ENCODE measurements around the gene PIK3C2G. TPM values are rescaled to one million over a fixed set of nuclear protein-coding genes. Genes with fewer than 3 reads are reported as not detected.
"Not testable (repeated sequence)": the region's sequence is repeated elsewhere in the genome, so short reads cannot be mapped to it uniquely, and the experiment has no call there.

The PIK3C2G gene
- total RNA-seq, 4 donors from 2014 or later, result 23.6 to 80.5 (median 37.1) TPM

- Histone ChIP-seq H3K27me3 (no peaks in the 10 kb centered on the region), H3K36me3 (peaks cover 6% of the 10 kb centered on the region), H3K9me3 (no peaks in the 10 kb centered on the region), H3K27ac (no peak overlapping the region), H3K4me3 (no peak overlapping the region), H3K4me1 (no peaks in the 10 kb centered on the region)
- WGBS, result 93% methylated on average over 7 of the region's 7 CpGs
- no peak for DNase-seq (ENCODE audit: low spot score in 2 of 2)
- TF ChIP-seq POLR2AphosphoS5 (IDR thresholded peaks at IDR 0.05) (no peak), EP300 (IDR thresholded peaks at IDR 0.05) (no peak)
These were observed 241.2 kb downstream of the PIK3C2G start for GRCh38 chr12:18502422-18502968.

- Histone ChIP-seq H3K27me3 (no peaks in the 10 kb centered on the region), H3K9me3 (peaks cover 16% of the 10 kb centered on the region), H3K4me1 (no peaks in the 10 kb centered on the region), H3K4me3 (no peak overlapping the region), H3K36me3 (peaks cover 4% of the 10 kb centered on the region), H3K27ac (no peak overlapping the region)
- TF ChIP-seq EP300 (IDR thresholded peaks at IDR 0.05) (no peak), CTCF (IDR thresholded peaks at IDR 0.05) (no peak), POLR2AphosphoS5 (IDR thresholded peaks at IDR 0.05) (no peak), POLR2A (IDR thresholded peaks at IDR 0.05) (no peak)
- no CpG with 5 or more reads among the region's 6 CpGs for WGBS
- no peak for DNase-seq (ENCODE audit: low spot score in 2 of 2)
These were observed 260.1 kb downstream of the PIK3C2G start for GRCh38 chr12:18521461-18521860.

- Histone ChIP-seq H3K4me3 (no peak overlapping the region), H3K36me3 (peaks cover 4% of the 10 kb centered on the region), H3K9me3 (peaks cover 16% of the 10 kb centered on the region), H3K4me1 (no peaks in the 10 kb centered on the region), H3K27me3 (no peaks in the 10 kb centered on the region), H3K27ac (no peak overlapping the region)
- 91% methylated on average over 1 of the region's 1 CpG for WGBS
- no peak for DNase-seq (ENCODE audit: low spot score in 2 of 2)
- TF ChIP-seq CTCF (IDR thresholded peaks at IDR 0.05) (no peak), POLR2A (IDR thresholded peaks at IDR 0.05) (no peak), POLR2AphosphoS5 (IDR thresholded peaks at IDR 0.05) (no peak), EP300 (IDR thresholded peaks at IDR 0.05) (no peak)
These were observed 261.5 kb downstream of the PIK3C2G start for GRCh38 chr12:18522806-18523205.

- WGBS, result 93% methylated on average over 3 of the region's 3 CpGs
- DNase-seq (ENCODE audit: low spot score in 2 of 2); H3K4me3 ChIP-seq; H3K4me1 ChIP-seq; H3K9me3 ChIP-seq; H3K27ac ChIP-seq; H3K27me3 ChIP-seq; H3K36me3 ChIP-seq: not testable (repeated sequence)
These were observed 281.2 kb downstream of the PIK3C2G start for GRCh38 chr12:18542497-18542896.

GRCh38 chr12:18546399-18546798, 285.1 kb downstream of the PIK3C2G start:
- Histone ChIP-seq H3K9me3 (no peaks in the 10 kb centered on the region), H3K4me3 (no peak overlapping the region), H3K27me3 (no peaks in the 10 kb centered on the region), H3K27ac (no peak overlapping the region), H3K36me3 (no peaks in the 10 kb centered on the region), H3K4me1 (no peaks in the 10 kb centered on the region)
- no peak for DNase-seq (ENCODE audit: low spot score in 2 of 2)
- WGBS, result 93% methylated on average over 1 of the region's 1 CpG
- TF ChIP-seq CTCF (IDR thresholded peaks at IDR 0.05), result no peak
- TF ChIP-seq POLR2AphosphoS5 (IDR thresholded peaks at IDR 0.05), result no peak
- no peak for TF ChIP-seq POLR2A (IDR thresholded peaks at IDR 0.05)
- no peak for TF ChIP-seq EP300 (IDR thresholded peaks at IDR 0.05)

DNA sequence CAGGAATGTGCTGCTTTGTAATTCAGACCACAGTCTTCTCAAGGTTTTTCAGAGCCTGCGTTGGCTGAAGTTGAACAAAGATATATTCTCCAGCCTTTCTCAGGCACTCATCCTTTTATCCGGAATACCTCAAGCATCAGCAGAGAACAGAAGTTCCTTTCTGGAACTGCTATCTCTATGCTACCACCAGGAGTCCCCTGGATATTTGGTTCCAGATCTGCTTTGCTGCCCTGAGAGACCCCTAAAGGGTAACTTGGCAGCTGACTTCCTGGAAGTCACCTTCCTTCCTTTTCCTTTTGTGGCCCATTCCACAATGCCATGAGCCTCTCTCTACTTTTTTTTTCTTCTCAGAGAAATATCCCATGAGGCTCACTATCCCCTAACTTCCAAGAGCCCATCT, 288.3 kb downstream of the PIK3C2G start:
- H3K27ac ChIP-seq, result no peak overlapping the region
- 92% methylated on average over 2 of the region's 2 CpGs for WGBS
- TF ChIP-seq POLR2AphosphoS5 (IDR thresholded peaks at IDR 0.05), result no peak
- TF ChIP-seq EP300 (IDR thresholded peaks at IDR 0.05), result no peak
- H3K36me3 ChIP-seq, result no peaks in the 10 kb centered on the region
- H3K4me1 ChIP-seq, result no peaks in the 10 kb centered on the region
- H3K4me3 ChIP-seq, result no peak overlapping the region
- no peak for DNase-seq (ENCODE audit: low spot score in 2 of 2)
- H3K9me3 ChIP-seq, result no peaks in the 10 kb centered on the region
- no peaks in the 10 kb centered on the region for H3K27me3 ChIP-seq

- no peak for DNase-seq (ENCODE audit: low spot score in 2 of 2)
- Histone ChIP-seq H3K27ac (no peak overlapping the region), H3K4me1 (no peaks in the 10 kb centered on the region), H3K27me3 (no peaks in the 10 kb centered on the region), H3K9me3 (no peaks in the 10 kb centered on the region), H3K4me3 (no peak overlapping the region), H3K36me3 (no peaks in the 10 kb centered on the region)
- WGBS, result 100% methylated on average over 1 of the region's 1 CpG
- TF ChIP-seq POLR2A (IDR thresholded peaks at IDR 0.05) (no peak), EP300 (IDR thresholded peaks at IDR 0.05) (no peak), POLR2AphosphoS5 (IDR thresholded peaks at IDR 0.05) (no peak), CTCF (IDR thresholded peaks at IDR 0.05) (no peak)
These were observed 289.8 kb downstream of the PIK3C2G start for GRCh38 chr12:18551106-18551505.
